ENCODE data around the gene HADHA.
"Not testable (repeated sequence)": the region's sequence is repeated elsewhere in the genome, so short reads cannot be mapped to it uniquely, and the experiment has no call there.

Gene HADHA

DNA sequence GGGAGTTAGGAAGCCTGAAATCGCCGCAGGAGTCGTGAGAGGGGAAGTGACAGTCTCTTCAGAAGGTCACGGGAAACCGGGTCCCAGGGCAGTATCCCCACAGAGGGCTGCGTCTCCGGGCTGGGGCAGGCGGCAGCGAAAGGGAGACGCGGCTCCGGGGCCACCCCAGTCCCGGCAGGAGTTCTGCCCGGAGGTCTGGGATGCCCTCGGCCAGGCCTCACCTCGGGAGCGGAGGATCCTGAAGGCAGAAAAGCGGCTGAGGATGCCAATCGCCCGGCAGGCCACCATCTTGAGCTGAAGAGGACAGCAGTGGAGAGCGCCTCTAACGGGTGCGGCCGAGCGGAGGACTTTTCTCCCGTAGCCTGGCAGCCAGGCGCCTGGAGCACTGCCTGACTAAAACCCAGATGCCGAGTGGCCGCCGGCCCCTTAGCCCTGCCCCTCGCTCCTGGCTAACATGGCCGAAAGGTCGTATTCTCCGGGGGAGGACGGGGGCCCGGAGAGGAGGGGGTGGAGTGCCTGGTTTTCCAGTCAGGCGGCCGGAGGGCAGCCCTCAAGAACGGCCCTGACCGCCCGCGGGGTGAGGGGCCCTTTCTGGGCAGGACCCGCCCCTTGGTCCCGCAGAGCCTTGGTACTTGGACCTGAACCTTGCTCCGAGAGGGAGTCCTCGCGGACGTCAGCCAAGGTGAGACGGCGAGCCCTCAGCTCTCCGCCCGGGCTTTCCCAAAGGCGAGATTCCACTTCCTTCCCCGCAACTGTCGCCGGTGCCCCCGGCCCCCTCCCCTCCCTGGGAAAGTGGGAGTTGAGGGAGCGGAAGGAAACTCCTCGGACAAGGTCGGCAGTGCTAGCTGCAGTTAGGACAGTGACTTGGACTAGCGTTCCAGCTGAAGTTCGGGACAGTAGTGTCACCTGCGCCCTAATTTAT lies at the start of gene HADHA, which contains the start of gene HADHB:
Gene HADHA, minus strand, starts transcription at position 324 of the 922 bp plus-strand sequence. Its CDS starts 36 bp downstream, at position 288.
Gene HADHB, plus strand, starts transcription at position 631 of the 922 bp plus-strand sequence. CDS start 9,316 bp downstream, outside the sequence.
- peak; percentile 86 for DNase-seq (ENCODE audit: low read depth)

- peak; percentile 77 for DNase-seq (ENCODE audit: low read depth)
These were observed 48.2 kb upstream of the HADHA start for GRCh38 chr2:26292646-26293045.

DNA sequence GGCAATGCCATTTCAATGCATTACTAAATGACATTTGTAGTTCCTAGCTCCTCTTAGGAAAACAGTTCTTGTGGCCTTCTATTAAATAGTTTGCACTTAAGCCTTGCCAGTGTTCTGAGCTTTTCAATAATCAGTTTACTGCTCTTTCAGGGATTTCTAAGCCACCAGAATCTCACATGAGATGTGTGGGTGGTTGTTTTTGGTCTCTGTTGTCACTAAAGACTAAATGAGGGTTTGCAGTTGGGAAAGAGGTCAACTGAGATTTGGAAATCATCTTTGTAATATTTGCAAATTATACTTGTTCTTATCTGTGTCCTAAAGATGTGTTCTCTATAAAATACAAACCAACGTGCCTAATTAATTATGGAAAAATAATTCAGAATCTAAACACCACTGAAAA lies 45.6 kb upstream of the HADHA start:
- DNase-seq (ENCODE audit: low read depth) = no peak

- no peak for DNase-seq (ENCODE audit: low read depth)
These were observed 41.5 kb upstream of the HADHA start for GRCh38 chr2:26285931-26286330.

- peak; percentile 72 for DNase-seq (ENCODE audit: low read depth)
These were observed 39.7 kb upstream of the HADHA start for GRCh38 chr2:26284132-26284531.

- DNase-seq (ENCODE audit: low read depth) = no peak
These were observed 39.2 kb upstream of the HADHA start for GRCh38 chr2:26283606-26284005.

DNA sequence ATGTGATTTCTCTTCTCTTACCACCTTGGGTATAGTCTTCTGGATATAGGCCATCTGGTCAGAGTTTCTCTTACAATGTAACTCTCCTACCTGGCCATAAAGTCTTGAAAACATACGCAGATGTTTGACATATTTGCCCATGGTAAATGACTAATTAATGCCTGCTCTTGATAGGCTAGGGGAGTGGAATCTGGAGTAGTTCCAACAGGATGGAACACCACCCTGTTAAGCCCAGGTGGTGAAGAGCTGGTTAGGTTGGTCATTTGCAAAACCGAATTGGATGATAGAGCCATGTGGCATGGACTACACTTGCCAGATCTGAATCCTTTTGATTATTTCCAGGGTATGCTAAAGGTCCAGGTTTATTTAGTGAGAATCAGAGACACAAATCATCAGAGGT lies 36.8 kb upstream of the HADHA start:
- DNase-seq (ENCODE audit: low read depth) = no peak

DNA sequence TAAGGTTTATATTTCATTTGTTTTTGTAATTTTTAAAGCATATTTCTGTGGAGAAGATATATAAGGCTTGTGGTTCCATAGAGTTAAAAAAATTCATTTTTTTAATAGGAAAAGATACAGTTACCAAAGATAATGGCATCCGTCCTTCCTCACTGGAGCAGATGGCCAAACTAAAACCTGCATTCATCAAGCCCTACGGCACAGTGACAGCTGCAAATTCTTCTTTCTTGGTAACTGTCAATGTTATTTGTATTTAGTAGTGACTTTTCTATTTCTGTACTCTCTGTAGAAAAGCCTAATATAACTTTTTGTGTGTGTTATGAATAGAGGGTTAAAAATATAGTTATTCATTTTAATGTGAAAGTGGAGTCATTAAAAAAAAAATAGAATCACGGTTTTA lies 35.5 kb upstream of the HADHA start:
- no peak for DNase-seq (ENCODE audit: low read depth)

DNA sequence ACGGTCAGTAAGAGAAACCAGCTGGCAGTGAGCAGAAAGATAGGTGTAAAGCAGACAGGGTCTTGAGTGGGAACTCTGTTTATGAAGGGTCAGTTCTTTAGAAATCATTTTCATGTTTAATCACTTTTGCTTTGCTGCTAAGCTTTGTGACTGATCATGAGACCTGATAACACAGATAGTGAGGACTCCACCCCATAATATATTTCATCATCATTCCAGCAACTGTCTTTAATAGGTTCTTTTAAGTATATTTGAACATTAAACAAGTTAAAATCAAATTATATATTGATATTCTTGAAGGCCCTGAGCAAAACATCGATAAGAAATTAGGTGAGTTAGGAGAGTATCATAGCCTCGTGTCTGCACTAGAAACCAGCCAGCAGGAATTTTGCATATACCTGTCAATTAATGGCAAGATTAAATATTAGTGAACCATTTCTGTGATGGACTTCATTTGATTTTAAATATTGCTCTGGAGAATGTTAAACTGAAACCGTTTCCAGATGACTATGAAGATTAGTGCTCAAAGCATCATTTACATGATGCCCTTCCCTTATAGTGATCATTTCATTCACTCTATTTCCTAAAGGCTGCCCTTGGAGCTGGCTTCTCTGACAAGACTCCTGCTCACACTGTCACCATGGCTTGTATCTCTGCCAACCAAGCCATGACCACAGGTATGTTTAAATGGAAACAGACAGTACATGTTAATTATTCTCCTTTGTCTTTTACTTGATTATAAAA lies 32.2 kb upstream of the HADHA start:
- DNase-seq (ENCODE audit: low read depth) = no peak

- DNase-seq (ENCODE audit: low read depth) = peak; percentile 96
These were observed 29.7 kb upstream of the HADHA start for GRCh38 chr2:26274058-26274613.

DNA sequence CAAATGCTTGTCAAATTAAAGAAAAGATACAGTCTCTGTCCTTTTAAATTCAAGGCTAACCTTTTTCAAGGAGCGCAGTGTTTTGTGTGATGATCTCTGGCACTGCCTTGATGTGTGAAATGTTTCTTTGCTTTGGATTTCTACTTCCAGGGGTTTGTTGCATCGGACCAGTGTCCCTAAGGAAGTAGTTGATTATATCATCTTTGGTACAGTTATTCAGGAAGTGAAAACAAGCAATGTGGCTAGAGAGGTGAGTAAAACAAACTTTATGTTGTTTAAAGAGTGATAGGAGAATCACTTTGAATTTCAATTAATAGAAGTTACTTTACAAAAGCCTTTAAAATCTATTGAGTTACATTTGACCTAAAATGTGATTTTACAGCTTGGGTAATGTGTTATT lies 29.1 kb upstream of the HADHA start:
- no peak for DNase-seq (ENCODE audit: low read depth)

- peak; percentile 8 for DNase-seq (ENCODE audit: low read depth)
These were observed 25.9 kb upstream of the HADHA start for GRCh38 chr2:26270373-26270772.

DNA sequence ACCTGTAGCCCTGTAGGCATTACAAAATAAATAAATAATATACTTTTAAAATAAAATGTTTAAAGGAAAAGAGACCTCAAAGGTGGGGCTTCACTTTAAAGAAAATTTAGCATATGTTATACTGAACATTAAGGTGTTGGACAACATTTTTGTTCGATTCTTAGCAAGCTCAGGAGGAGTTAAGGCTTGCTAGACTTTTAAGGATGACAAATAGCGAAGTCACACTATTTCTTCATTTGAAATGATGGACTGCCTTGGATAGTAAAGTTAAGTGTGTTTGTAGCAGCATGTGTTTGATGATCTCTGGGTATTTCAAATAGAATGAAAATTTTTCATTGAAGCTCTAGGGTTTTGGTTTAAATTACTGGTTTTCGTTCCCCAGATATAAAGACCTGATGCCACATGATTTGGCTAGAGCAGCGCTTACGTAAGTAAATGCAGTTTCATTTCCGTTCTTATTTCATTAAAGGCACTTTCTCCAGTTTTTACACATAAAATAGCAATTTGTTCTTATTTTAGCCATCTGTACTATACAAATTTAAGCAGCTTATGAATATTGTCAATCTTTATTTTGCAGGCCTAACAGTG lies 25.2 kb upstream of the HADHA start:
- no peak for DNase-seq (ENCODE audit: low read depth)

DNA sequence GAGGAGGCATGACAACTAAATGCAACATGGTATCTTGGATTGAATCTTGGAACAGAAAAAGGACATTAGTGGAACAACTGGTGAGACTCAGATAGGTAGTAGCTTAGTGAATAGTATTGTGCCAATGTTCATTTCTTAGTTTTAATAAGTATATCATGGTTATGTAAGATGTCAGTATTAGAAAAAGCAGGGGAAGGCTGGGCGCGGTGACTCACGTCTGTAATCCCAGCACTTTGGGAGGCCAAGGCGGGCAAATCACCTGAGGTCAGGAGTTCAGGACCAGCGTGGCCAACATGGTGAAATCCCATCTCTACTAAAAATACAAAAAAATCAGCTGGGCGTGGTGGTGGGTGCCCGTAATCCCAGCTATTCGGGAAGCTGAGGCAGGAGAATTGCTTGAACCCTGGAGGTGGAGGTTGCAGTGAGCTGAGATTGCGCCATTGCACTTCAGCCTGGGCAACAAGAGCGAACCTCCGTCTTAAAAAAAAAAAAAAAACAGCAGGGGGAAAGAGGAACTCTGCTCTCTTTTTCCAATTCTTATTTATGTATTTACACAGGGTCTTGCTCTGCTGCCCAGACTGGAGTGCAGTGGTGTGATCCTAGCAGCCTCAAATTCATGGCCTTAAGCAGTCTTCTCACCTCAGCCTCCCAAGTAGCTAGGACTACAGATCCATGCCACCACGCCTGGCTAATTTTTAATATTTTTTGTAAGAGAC lies 24.4 kb upstream of the HADHA start:
- not testable (repeated sequence) for DNase-seq (ENCODE audit: low read depth)

- DNase-seq (ENCODE audit: low read depth) = peak; percentile 88
These were observed 23.8 kb upstream of the HADHA start for GRCh38 chr2:26268213-26268612.

GRCh38 chr2:26258836-26259235 lies 14.4 kb upstream of the HADHA start:
- DNase-seq (ENCODE audit: low read depth) = not testable (repeated sequence)

GRCh38 chr2:26255759-26256384 lies 11.4 kb upstream of the HADHA start:
- no peak for DNase-seq (ENCODE audit: low read depth)

GRCh38 chr2:26251893-26252292 lies 7.5 kb upstream of the HADHA start:
- no peak for DNase-seq (ENCODE audit: low read depth)

GRCh38 chr2:26249625-26250024 lies 5.2 kb upstream of the HADHA start:
- no peak for DNase-seq (ENCODE audit: low read depth)

DNA sequence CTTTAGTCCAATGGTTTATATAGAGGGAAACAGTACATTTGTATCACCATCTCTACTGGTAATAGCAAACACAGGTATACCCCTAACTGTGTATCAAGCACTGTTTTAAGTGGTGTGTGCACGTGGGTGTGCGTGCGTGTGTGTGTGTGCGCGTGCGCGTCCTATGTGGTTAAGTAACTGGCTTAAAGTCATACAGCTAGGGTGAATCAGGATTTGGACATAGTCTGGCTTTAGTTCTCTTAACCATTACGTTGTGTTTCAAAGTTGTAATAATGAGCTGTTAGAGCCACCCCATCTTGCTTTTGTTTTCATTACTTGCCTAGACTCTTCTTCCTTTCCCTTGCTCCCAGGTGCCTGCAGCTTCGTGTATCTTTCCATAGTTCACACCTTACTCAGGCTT lies 2.4 kb upstream of the HADHA start:
- DNase-seq (ENCODE audit: low read depth) = peak; percentile 41

DNA sequence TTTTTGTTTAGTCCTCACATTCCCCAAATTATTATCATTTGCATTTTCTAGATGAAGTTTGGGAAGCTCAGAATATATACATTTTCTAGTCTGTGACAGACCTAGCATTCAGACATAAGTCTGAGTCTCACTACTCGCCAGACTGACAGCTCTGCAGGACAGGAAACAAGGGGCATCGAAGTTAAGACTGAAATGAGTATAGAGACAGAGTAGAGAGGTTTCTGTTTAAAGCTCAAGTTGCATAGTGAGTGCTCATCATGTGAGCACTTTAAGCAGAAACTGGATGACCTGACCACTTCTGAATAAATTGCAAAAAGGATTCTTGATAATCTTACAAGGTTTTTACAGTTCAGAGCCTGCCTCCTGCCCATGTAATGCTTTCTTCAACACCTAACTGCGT lies 1.4 kb upstream of the HADHA start:
- peak; percentile 50 for DNase-seq (ENCODE audit: low read depth)
